Mucosa of descending colon (tissue), 3 donors: ENCODE results near the gene TALDO1. TPM values are rescaled to one million over a fixed set of nuclear protein-coding genes. Genes with fewer than 3 reads are reported as not detected.
A peak's percentile ranks its signal among the peaks of the same experiment; 100 is the strongest.

Experiments used
- ATAC-seq: fragments of 200-7000 bp; cut with Tn5 transposase; one replicate; pipeline ENCODE4 v1.9.1; 2020; ENCODE audit warnings: mild to moderate bottlenecking, moderate library complexity
- DNase-seq, 3 donors: peaks; one replicate each; pipeline ENCODE4 v3.0.0-alpha.2; 2020
- H3K36me3 ChIP-seq: fragments of 200-600 bp; one replicate; pipeline ENCODE4 v1.8.0; 2021; ENCODE audit warnings: low read depth, mild to moderate bottlenecking
- H3K4me1 ChIP-seq: fragments of 200-600 bp; one replicate; pipeline ENCODE4 v1.8.0; 2021; ENCODE audit warnings: low read depth, mild to moderate bottlenecking
- H3K4me3 ChIP-seq: fragments of 200-600 bp; one replicate; pipeline ENCODE4 v1.8.0; 2021; ENCODE audit warnings: mild to moderate bottlenecking
- H3K9me3 ChIP-seq: fragments of 200-600 bp; one replicate; pipeline ENCODE4 v1.8.0; 2021; ENCODE audit warnings: mild to moderate bottlenecking
- CTCF ChIP-seq: fragments of 200-600 bp; IDR thresholded peaks from one replicate; pipeline ENCODE4 v1.8.0; 2022; ENCODE audit warnings: antibody characterized with exemption, mild to moderate bottlenecking
- intact Hi-C, 2 donors: fragments of 100-400 bp; cut with DNase I in 1 of 2; cut with micrococcal nuclease in 1 of 2; formaldehyde crosslinking; loops; one replicate each; pipeline versions ENCODE4 v1.11.0 to v1.11.1; 2022; cut with DNase I, micrococcal nuclease
- total RNA-seq, 3 donors: library from RNA; stranded (reverse); fragmentation: NEBNext Ultra II Directional in 2 of 3; extraction: Animal tissue kit (Norgen Biotek cat#: 25700) in 2 of 3; gene quantifications; one replicate each; pipeline versions ENCODE4 v1.2.1 to v1.2.4, GENCODE V29; 2021 to 2023
- donor health status: DM: no; HTN: no; CAD: no; lungs with moderate emphysema.
- donor health status: DM: no; HTN: no; CAD: no.
- donor health status: DM: no; HTN: yes; CAD: no.

TALDO1 gene
- total RNA-seq, 3 donors from 2014 or later, result 101 to 158 (median 128) TPM

- Histone ChIP-seq H3K9me3 (no peaks in the 10 kb centered on the region), H3K36me3 (no peaks in the 10 kb centered on the region), H3K4me1 (peaks cover 22% of the 10 kb centered on the region), H3K4me3 (no peak overlapping the region)
- no peak for DNase-seq
- ATAC-seq, result no peak
- no peak for TF ChIP-seq CTCF
- intact Hi-C loops, result no loop called here
These were observed 55.6 kb downstream of the TALDO1 start for GRCh38 chr11:802693-803466.

- TF ChIP-seq CTCF, result no peak
- no peak overlapping the region for H3K4me3 ChIP-seq
- DNase-seq (no peak), ATAC-seq (no peak)
- H3K36me3 ChIP-seq, result no peaks in the 10 kb centered on the region
- H3K9me3 ChIP-seq, result no peaks in the 10 kb centered on the region
- peaks cover 25% of the 10 kb centered on the region for H3K4me1 ChIP-seq
- intact Hi-C loops, result no loop called here
These were observed 56.1 kb downstream of the TALDO1 start for GRCh38 chr11:803467-803742.

GRCh38 chr11:803770-804598 lies 56.7 kb downstream of the TALDO1 start:
- no peak overlapping the region for H3K4me3 ChIP-seq
- DNase-seq (peak in 2 of 3 donors; percentile 51 to 68), ATAC-seq (no peak)
- H3K36me3 ChIP-seq, result no peaks in the 10 kb centered on the region
- intact Hi-C loops, result no loop called here
- H3K4me1 ChIP-seq, result peaks cover 26% of the 10 kb centered on the region
- H3K9me3 ChIP-seq, result no peaks in the 10 kb centered on the region
- no peak for TF ChIP-seq CTCF

GRCh38 chr11:804599-804964 lies 57.3 kb downstream of the TALDO1 start:
- no peaks in the 10 kb centered on the region for H3K9me3 ChIP-seq
- H3K36me3 ChIP-seq, result no peaks in the 10 kb centered on the region
- intact Hi-C loops, result no loop called here
- no peak overlapping the region for H3K4me3 ChIP-seq
- DNase-seq (peak in 1 of 3 donors; percentile 63), ATAC-seq (no peak)
- TF ChIP-seq CTCF, result no peak
- peaks cover 26% of the 10 kb centered on the region for H3K4me1 ChIP-seq

- Histone ChIP-seq H3K4me1 (peaks cover 40% of the 10 kb centered on the region), H3K36me3 (no peaks in the 10 kb centered on the region), H3K9me3 (no peaks in the 10 kb centered on the region), H3K4me3 (peak overlapping the region; percentile 78)
- DNase-seq (peak in 1 of 3 donors; percentile 53), ATAC-seq (peak; percentile 1)
- intact Hi-C loops, result no loop called here
- no peak for TF ChIP-seq CTCF
These were observed 61.4 kb downstream of the TALDO1 start for GRCh38 chr11:808427-809286.
